ENCODE results near the gene PARP15. TPM values are rescaled to one million over a fixed set of nuclear protein-coding genes. Genes with fewer than 3 reads are reported as not detected.

PARP15 gene
- total RNA-seq, 1 donor from 2014 or later: 14.4 TPM

- H3K27me3 Mint-ChIP-seq (ENCODE audit: low read depth): no peaks in the 10 kb centered on the region
- H3K9me3 Mint-ChIP-seq: no peaks in the 10 kb centered on the region
- no peak overlapping the region for H3K4me3 Mint-ChIP-seq (ENCODE audit: low read depth)
- H3K4me1 Mint-ChIP-seq (ENCODE audit: low read depth): peaks cover 16% of the 10 kb centered on the region
- no peak for DNase-seq (ENCODE audit: low spot score)
- H3K27ac Mint-ChIP-seq: no peak overlapping the region
- H3K36me3 Mint-ChIP-seq (ENCODE audit: low read depth): peaks cover 24% of the 10 kb centered on the region
- intact Hi-C loops (cut with micrococcal nuclease): no loop called here
Measured at GRCh38 chr3:122603056-122603455, 25.6 kb downstream of the PARP15 start.

GRCh38 chr3:122606330-122606729, 28.9 kb downstream of the PARP15 start:
- no peak overlapping the region for H3K4me3 Mint-ChIP-seq (ENCODE audit: low read depth)
- DNase-seq (ENCODE audit: low spot score): no peak
- peaks cover 10% of the 10 kb centered on the region for H3K9me3 Mint-ChIP-seq
- peaks cover 37% of the 10 kb centered on the region for H3K36me3 Mint-ChIP-seq (ENCODE audit: low read depth)
- no peaks in the 10 kb centered on the region for H3K27me3 Mint-ChIP-seq (ENCODE audit: low read depth)
- H3K4me1 Mint-ChIP-seq (ENCODE audit: low read depth): peaks cover 23% of the 10 kb centered on the region
- intact Hi-C loops (cut with micrococcal nuclease): no loop called here
- no peak overlapping the region for H3K27ac Mint-ChIP-seq

GRCh38 chr3:122608916-122609315, 31.5 kb downstream of the PARP15 start:
- peaks cover 46% of the 10 kb centered on the region for H3K36me3 Mint-ChIP-seq (ENCODE audit: low read depth)
- intact Hi-C loops (cut with micrococcal nuclease): no loop called here
- peaks cover 24% of the 10 kb centered on the region for H3K4me1 Mint-ChIP-seq (ENCODE audit: low read depth)
- peaks cover 13% of the 10 kb centered on the region for H3K9me3 Mint-ChIP-seq
- no peak for DNase-seq (ENCODE audit: low spot score)
- no peak overlapping the region for H3K4me3 Mint-ChIP-seq (ENCODE audit: low read depth)
- peak overlapping the region; percentile 54 for H3K27ac Mint-ChIP-seq
- no peaks in the 10 kb centered on the region for H3K27me3 Mint-ChIP-seq (ENCODE audit: low read depth)

GRCh38 chr3:122609798-122610559, 32.5 kb downstream of the PARP15 start:
- H3K36me3 Mint-ChIP-seq (ENCODE audit: low read depth): peaks cover 46% of the 10 kb centered on the region
- H3K4me1 Mint-ChIP-seq (ENCODE audit: low read depth): peaks cover 24% of the 10 kb centered on the region
- intact Hi-C loops (cut with micrococcal nuclease): loop anchor here (1.0 to 5.0 kb wide), 6 partner anchors 34 to 288 kb away; partner anchors contain the start of gene PARP14
- no peaks in the 10 kb centered on the region for H3K27me3 Mint-ChIP-seq (ENCODE audit: low read depth)
- DNase-seq (ENCODE audit: low spot score): peak; percentile 22
- H3K27ac Mint-ChIP-seq: peak overlapping the region; percentile 88
- H3K4me3 Mint-ChIP-seq (ENCODE audit: low read depth): peak overlapping the region; percentile 56
- H3K9me3 Mint-ChIP-seq: peaks cover 13% of the 10 kb centered on the region

GRCh38 chr3:122612696-122613095, 35.2 kb downstream of the PARP15 start:
- intact Hi-C loops (cut with micrococcal nuclease): loop anchor here (5.0 kb wide), 1 partner anchor 35 kb away; no protein-coding TSS in a partner anchor
- Mint-ChIP-seq H3K9me3 (peaks cover 13% of the 10 kb centered on the region), H3K36me3 (ENCODE audit: low read depth) (peaks cover 57% of the 10 kb centered on the region), H3K4me1 (ENCODE audit: low read depth) (peaks cover 16% of the 10 kb centered on the region), H3K27ac (no peak overlapping the region), H3K27me3 (ENCODE audit: low read depth) (no peaks in the 10 kb centered on the region), H3K4me3 (ENCODE audit: low read depth) (no peak overlapping the region)
- no peak for DNase-seq (ENCODE audit: low spot score)

GRCh38 chr3:122615303-122615702, 37.9 kb downstream of the PARP15 start:
- Mint-ChIP-seq H3K4me1 (ENCODE audit: low read depth) (peaks cover 5% of the 10 kb centered on the region), H3K27me3 (ENCODE audit: low read depth) (no peaks in the 10 kb centered on the region), H3K27ac (no peak overlapping the region), H3K9me3 (peaks cover 11% of the 10 kb centered on the region), H3K36me3 (ENCODE audit: low read depth) (peaks cover 61% of the 10 kb centered on the region), H3K4me3 (ENCODE audit: low read depth) (no peak overlapping the region)
- DNase-seq (ENCODE audit: low spot score): no peak
- intact Hi-C loops (cut with micrococcal nuclease): no loop called here

GRCh38 chr3:122618614-122619013, 41.2 kb downstream of the PARP15 start:
- no peak overlapping the region for H3K27ac Mint-ChIP-seq
- no peaks in the 10 kb centered on the region for H3K9me3 Mint-ChIP-seq
- peaks cover 52% of the 10 kb centered on the region for H3K36me3 Mint-ChIP-seq (ENCODE audit: low read depth)
- H3K4me3 Mint-ChIP-seq (ENCODE audit: low read depth): no peak overlapping the region
- no peaks in the 10 kb centered on the region for H3K4me1 Mint-ChIP-seq (ENCODE audit: low read depth)
- DNase-seq (ENCODE audit: low spot score): no peak
- intact Hi-C loops (cut with micrococcal nuclease): no loop called here
- no peaks in the 10 kb centered on the region for H3K27me3 Mint-ChIP-seq (ENCODE audit: low read depth)

GRCh38 chr3:122619040-122619439, 41.6 kb downstream of the PARP15 start:
- Mint-ChIP-seq H3K4me3 (ENCODE audit: low read depth) (no peak overlapping the region), H3K27me3 (ENCODE audit: low read depth) (no peaks in the 10 kb centered on the region), H3K9me3 (no peaks in the 10 kb centered on the region), H3K4me1 (ENCODE audit: low read depth) (no peaks in the 10 kb centered on the region), H3K36me3 (ENCODE audit: low read depth) (peaks cover 50% of the 10 kb centered on the region), H3K27ac (no peak overlapping the region)
- DNase-seq (ENCODE audit: low spot score): no peak
- intact Hi-C loops (cut with micrococcal nuclease): no loop called here

GRCh38 chr3:122620399-122620798, 42.9 kb downstream of the PARP15 start:
- H3K27ac Mint-ChIP-seq: no peak overlapping the region
- no peaks in the 10 kb centered on the region for H3K9me3 Mint-ChIP-seq
- no peaks in the 10 kb centered on the region for H3K27me3 Mint-ChIP-seq (ENCODE audit: low read depth)
- no peak overlapping the region for H3K4me3 Mint-ChIP-seq (ENCODE audit: low read depth)
- no peak for DNase-seq (ENCODE audit: low spot score)
- H3K4me1 Mint-ChIP-seq (ENCODE audit: low read depth): no peaks in the 10 kb centered on the region
- intact Hi-C loops (cut with micrococcal nuclease): no loop called here
- peaks cover 44% of the 10 kb centered on the region for H3K36me3 Mint-ChIP-seq (ENCODE audit: low read depth)

GRCh38 chr3:122621112-122621511, 43.7 kb downstream of the PARP15 start:
- H3K36me3 Mint-ChIP-seq (ENCODE audit: low read depth): peaks cover 42% of the 10 kb centered on the region
- H3K27me3 Mint-ChIP-seq (ENCODE audit: low read depth): no peaks in the 10 kb centered on the region
- H3K9me3 Mint-ChIP-seq: no peaks in the 10 kb centered on the region
- H3K4me3 Mint-ChIP-seq (ENCODE audit: low read depth): no peak overlapping the region
- no peak for DNase-seq (ENCODE audit: low spot score)
- intact Hi-C loops (cut with micrococcal nuclease): no loop called here
- H3K4me1 Mint-ChIP-seq (ENCODE audit: low read depth): no peaks in the 10 kb centered on the region
- H3K27ac Mint-ChIP-seq: no peak overlapping the region

- no peaks in the 10 kb centered on the region for H3K9me3 Mint-ChIP-seq
- peaks cover 42% of the 10 kb centered on the region for H3K36me3 Mint-ChIP-seq (ENCODE audit: low read depth)
- no peaks in the 10 kb centered on the region for H3K4me1 Mint-ChIP-seq (ENCODE audit: low read depth)
- no peaks in the 10 kb centered on the region for H3K27me3 Mint-ChIP-seq (ENCODE audit: low read depth)
- DNase-seq (ENCODE audit: low spot score): no peak
- no peak overlapping the region for H3K4me3 Mint-ChIP-seq (ENCODE audit: low read depth)
- intact Hi-C loops (cut with micrococcal nuclease): no loop called here
- H3K27ac Mint-ChIP-seq: no peak overlapping the region
Measured at GRCh38 chr3:122623031-122623829, 45.8 kb downstream of the PARP15 start.

GRCh38 chr3:122626515-122627180, 49.2 kb downstream of the PARP15 start:
- Mint-ChIP-seq H3K36me3 (ENCODE audit: low read depth) (peaks cover 38% of the 10 kb centered on the region), H3K9me3 (no peaks in the 10 kb centered on the region), H3K4me3 (ENCODE audit: low read depth) (no peak overlapping the region), H3K27me3 (ENCODE audit: low read depth) (no peaks in the 10 kb centered on the region), H3K4me1 (ENCODE audit: low read depth) (no peaks in the 10 kb centered on the region), H3K27ac (no peak overlapping the region)
- DNase-seq (ENCODE audit: low spot score): no peak
- intact Hi-C loops (cut with micrococcal nuclease): no loop called here

Data from activated T-helper 2 cell treated with anti-CD3 and anti-CD28 coated beads, Interferon-gamma antibody, Interleukin-2, Interleukin-4, amounts not matched to agents 10 μg/mL and 5 μg/mL and 100 μg/mL, durations not matched to agents 14 hours and 24 hours and 36 hours (primary cell).